ENCODE measurements around the gene KCNK3.

KCNK3 gene

GRCh38 chr2:26706093-26706492, 13.6 kb downstream of the KCNK3 start:
- no peak for TF ChIP-seq CTCF (IDR thresholded peaks at IDR 0.05)

GRCh38 chr2:26706616-26707473, 14.3 kb downstream of the KCNK3 start:
- no peak for TF ChIP-seq CTCF (IDR thresholded peaks at IDR 0.05)

DNA sequence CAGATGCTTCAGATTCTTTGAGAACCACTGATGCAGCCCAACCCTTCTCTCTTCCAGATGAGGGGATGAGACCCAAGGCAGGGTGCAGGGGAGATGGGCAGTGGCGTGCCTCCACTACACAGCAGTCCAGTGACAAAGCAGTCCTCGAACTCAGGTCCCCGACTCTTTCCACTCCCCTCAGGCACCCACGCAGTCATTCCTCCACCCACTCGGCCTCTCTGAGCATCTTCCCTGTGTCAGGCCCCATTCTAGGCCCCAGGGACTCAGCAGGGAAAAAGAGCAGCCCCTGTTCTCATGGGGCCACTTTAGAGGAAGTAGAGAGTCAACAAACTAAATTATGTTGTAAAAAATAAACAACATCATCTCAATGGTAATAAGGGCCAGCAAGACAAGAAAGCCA, 15.2 kb downstream of the KCNK3 start:
- no peak for TF ChIP-seq CTCF (IDR thresholded peaks at IDR 0.05)

GRCh38 chr2:26708457-26708856, 15.9 kb downstream of the KCNK3 start:
- TF ChIP-seq CTCF (IDR thresholded peaks at IDR 0.05), result no peak

DNA sequence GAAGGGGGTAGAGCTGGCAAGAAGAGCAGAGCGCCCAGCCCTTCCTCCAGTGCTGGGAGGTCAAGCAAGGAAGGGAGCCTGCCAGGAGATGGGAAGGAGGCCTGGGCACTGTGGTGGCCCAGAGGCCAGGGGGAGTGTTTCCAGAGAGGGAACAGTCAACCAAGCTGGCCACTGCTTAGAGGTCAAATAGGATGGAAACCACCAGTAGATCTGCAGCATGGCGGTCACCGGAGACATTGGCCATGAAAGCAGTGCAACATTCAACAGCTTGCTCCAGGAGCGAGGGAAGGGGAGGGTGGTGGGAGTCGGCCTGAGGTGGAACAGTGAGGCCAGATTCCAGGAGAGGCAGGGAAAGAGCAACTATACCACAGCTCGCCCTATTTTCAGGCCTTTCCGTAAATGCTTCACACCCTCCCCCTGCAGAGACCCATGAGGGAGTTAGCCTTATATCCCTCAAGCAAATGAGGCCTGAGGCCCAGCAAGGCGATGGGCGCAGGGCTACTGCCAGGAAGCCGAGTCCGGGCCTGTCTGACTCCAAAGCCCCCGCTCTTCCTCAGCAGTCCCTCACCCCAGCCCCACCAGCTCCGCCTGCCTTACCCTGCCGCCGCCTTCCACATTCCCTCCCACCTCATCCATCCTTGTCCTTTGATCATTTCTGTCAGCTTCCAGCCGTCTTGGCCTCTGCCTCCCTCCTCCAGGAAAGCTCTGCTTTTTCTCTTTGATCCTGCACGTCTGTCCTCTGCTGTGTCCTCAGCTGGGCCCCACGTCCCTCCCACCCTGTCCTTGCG, 17.0 kb downstream of the KCNK3 start:
- TF ChIP-seq CTCF (IDR thresholded peaks at IDR 0.05), result no peak

DNA sequence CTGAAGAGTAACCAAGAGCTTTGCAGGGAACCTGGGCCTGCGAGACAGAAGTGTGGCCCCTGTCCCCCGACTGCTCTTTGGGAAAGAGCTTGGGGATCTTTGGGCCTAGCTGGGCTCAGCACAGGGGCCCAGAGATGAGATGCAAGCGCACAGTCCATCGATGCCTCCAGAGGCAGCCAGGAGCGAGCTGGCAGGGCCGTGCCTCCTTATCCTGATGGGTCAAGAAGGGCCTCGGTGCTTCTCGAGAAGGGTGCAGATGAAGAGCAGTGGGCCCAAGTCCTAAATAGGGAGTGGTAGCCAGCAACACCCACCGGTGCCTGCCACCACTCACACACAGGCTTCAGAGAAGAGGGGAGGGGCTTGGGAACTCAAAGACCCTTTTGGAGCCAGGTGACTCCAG, 17.6 kb downstream of the KCNK3 start:
- no peak for TF ChIP-seq CTCF (IDR thresholded peaks at IDR 0.05)

GRCh38 chr2:26710743-26711456, 18.4 kb downstream of the KCNK3 start:
- TF ChIP-seq CTCF (IDR thresholded peaks at IDR 0.05), result no peak
